Ectodermal cell (in vitro differentiated cells): ENCODE data around the gene GFRA4.

Experiments used
- H3K27ac ChIP-seq: 2 replicates; pipeline ENCODE4 v1.7.0; 2013; ENCODE audit warnings: mild to moderate bottlenecking, low read depth, low read length; ENCODE audit not compliant: insufficient read depth, poor library complexity, severe bottlenecking
- H3K27me3 ChIP-seq: 2 replicates; pipeline ENCODE4 v1.7.0; 2013; ENCODE audit warnings: mild to moderate bottlenecking, low read length; ENCODE audit not compliant: insufficient read depth, control insufficient read depth, poor library complexity, severe bottlenecking
- H3K36me3 ChIP-seq: one replicate; pipeline ENCODE4 v1.7.0; 2013; ENCODE audit warnings: low read length; ENCODE audit not compliant: control insufficient read depth, insufficient read depth
- H3K4me1 ChIP-seq: one replicate; pipeline ENCODE4 v1.7.0; 2013; ENCODE audit warnings: low read length; ENCODE audit not compliant: control insufficient read depth, insufficient read depth
- H3K4me3 ChIP-seq: 2 replicates; pipeline ENCODE4 v1.7.0; 2013; ENCODE audit warnings: low read depth, low read length, control low read depth; ENCODE audit not compliant: insufficient read depth
- H3K9me3 ChIP-seq: 2 replicates; pipeline ENCODE4 v1.7.0; 2013; ENCODE audit warnings: mild to moderate bottlenecking, low read length, moderate library complexity; ENCODE audit not compliant: control insufficient read depth
- WGBS, 2 experiments: methylation state at CpG; one replicate each; pipeline ENCODE4 v1.1.7; 2013; ENCODE audit warnings: missing lambda C conversion rate in 2 of 2; 5-methylcytosine and 5-hydroxymethylcytosine counted together

GFRA4 gene

GRCh38 chr20:3704087-3704486 is 40.9 kb upstream of the GFRA4 start:
- 88 to 89% methylated on average over 5 of the region's 5 CpGs for WGBS, 2 experiments
- Histone ChIP-seq H3K27ac (no peak overlapping the region), H3K36me3 (no peaks in the 10 kb centered on the region)

GRCh38 chr20:3702611-3703391 is 39.6 kb upstream of the GFRA4 start:
- no peaks in the 10 kb centered on the region for H3K4me1 ChIP-seq
- no peak overlapping the region for H3K27ac ChIP-seq
- 92 to 93% methylated on average over 8 of the region's 11 CpGs for WGBS, 2 experiments
- no peak overlapping the region for H3K4me3 ChIP-seq
- no peaks in the 10 kb centered on the region for H3K36me3 ChIP-seq
- H3K27me3 ChIP-seq, result no peaks in the 10 kb centered on the region
- no peaks in the 10 kb centered on the region for H3K9me3 ChIP-seq

More at GRCh38 chr20:3704087-3704486, 40.9 kb upstream of the GFRA4 start:
- Histone ChIP-seq H3K9me3 (no peaks in the 10 kb centered on the region), H3K27me3 (no peaks in the 10 kb centered on the region), H3K4me1 (no peaks in the 10 kb centered on the region), H3K4me3 (no peak overlapping the region)

- H3K27ac ChIP-seq, result no peak overlapping the region
- WGBS, 2 experiments, result 90 to 91% methylated on average over 13 of the region's 13 CpGs
- no peaks in the 10 kb centered on the region for H3K36me3 ChIP-seq
- H3K27me3 ChIP-seq, result no peaks in the 10 kb centered on the region
- H3K4me3 ChIP-seq, result no peak overlapping the region
- no peaks in the 10 kb centered on the region for H3K4me1 ChIP-seq
- H3K9me3 ChIP-seq, result no peaks in the 10 kb centered on the region
Observed at GRCh38 chr20:3701061-3701998, 38.1 kb upstream of the GFRA4 start.

DNA sequence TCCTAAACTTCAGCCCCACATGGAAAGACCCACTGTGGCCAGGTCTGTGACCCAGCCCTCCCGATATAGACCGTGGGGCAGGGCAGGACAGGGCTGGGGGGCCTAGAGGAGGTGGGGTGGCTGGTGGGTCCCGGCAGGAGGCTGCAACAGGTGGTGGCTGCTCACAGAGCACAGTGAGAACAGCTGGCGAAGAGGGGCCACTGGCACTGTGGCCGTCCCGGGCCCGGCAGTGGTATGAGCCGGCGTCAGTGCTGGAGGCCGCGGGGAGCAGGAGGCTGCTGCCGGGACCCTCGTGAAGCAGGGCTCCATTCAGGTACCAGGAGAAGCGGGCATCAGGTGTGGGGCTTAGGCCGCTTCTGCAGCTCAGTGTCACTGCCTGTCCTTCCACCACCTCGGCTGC is 35.8 kb upstream of the GFRA4 start:
- no peak overlapping the region for H3K27ac ChIP-seq
- no peaks in the 10 kb centered on the region for H3K27me3 ChIP-seq
- WGBS, 2 experiments, result 86 to 90% methylated on average over 16 of the region's 16 CpGs
- no peak overlapping the region for H3K4me3 ChIP-seq
- H3K36me3 ChIP-seq, result no peaks in the 10 kb centered on the region
- no peaks in the 10 kb centered on the region for H3K9me3 ChIP-seq
- no peaks in the 10 kb centered on the region for H3K4me1 ChIP-seq

- H3K4me1 ChIP-seq, result no peaks in the 10 kb centered on the region
- no peaks in the 10 kb centered on the region for H3K36me3 ChIP-seq
- no peaks in the 10 kb centered on the region for H3K9me3 ChIP-seq
- no peaks in the 10 kb centered on the region for H3K27me3 ChIP-seq
- H3K27ac ChIP-seq, result no peak overlapping the region
- H3K4me3 ChIP-seq, result no peak overlapping the region
- WGBS, 2 experiments, result 94% methylated on average over 6 of the region's 6 CpGs
Observed at GRCh38 chr20:3698591-3699001, 35.4 kb upstream of the GFRA4 start.

DNA sequence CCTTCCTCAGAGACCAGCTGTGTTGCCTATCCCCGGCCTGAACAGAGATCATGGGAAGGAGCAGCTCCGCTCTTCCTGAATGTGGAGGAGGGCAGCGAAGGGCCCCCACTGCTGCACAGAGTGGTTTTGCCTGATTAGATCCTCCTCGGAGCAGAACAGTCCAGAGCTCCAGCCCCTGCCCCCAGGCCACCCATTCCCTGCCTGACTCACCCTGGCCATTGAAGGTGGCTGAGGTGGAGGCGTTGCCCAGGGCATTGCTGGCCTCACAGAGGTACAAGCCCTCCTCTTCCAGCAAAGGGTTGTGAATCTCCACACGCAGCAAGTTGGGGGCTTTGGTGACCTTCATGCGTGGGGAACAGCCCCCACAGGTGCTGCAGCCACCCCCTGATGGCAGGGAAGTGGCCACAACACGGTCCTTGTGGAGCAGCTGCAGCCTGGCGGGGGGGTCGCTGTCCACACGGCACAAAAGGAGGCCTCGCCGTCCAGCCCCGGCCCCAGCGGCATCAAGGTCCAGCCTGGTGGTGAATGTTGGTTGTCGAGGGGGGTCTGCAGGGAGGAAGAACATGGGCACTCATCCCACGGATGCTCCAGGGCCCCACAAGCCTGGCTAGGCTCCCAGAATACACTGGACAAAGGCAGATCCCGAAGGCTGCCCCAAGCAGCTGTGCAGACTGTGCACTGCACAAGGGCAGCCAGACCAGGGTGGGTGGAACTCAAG is 34.5 kb upstream of the GFRA4 start:
- Histone ChIP-seq H3K27me3 (no peaks in the 10 kb centered on the region), H3K27ac (no peak overlapping the region), H3K36me3 (no peaks in the 10 kb centered on the region), H3K4me1 (no peaks in the 10 kb centered on the region), H3K4me3 (no peak overlapping the region), H3K9me3 (no peaks in the 10 kb centered on the region)
- WGBS, 2 experiments, result 90 to 91% methylated on average over 18 of the region's 18 CpGs

DNA sequence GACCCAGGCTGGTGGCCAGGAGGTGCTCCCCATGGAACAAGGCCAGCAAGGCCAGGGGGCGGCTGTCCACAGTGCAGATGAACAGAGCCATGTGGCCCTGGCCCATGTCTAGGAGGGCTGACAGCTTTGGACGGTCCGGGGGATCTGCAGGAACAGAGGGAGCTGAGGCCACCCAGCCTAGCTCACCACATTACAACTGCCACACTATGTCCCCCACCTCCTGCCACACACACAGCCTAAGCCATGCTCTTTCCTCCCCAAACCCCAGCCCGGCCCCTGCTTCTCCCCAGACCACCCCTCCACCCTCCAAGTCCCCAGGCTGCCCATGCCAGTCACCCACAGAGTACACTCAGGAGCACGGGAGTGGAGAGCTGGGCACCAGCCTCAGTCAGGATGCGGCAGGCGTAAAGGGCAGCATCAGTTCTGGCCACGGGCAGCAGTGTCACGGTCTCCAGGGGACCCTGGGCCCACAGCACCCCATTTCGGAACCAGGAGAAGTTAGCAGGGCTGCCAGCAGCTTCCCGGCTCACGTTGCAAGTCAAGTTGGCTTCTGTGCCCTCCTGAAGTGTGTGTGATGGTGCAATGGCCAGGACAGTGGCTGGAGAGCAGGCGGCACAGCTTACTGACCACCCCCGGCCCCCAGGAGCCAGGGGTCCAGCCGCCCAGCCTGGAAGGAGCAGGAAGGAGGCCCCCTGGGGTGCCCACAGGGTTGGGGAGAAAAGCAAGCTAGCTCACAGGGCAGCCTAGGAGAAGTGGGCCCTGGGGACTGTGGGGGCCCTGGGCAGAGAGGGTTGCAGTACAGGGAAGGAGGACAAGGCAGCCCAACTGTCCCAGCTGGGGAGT is 33.8 kb upstream of the GFRA4 start:
- no peaks in the 10 kb centered on the region for H3K9me3 ChIP-seq
- no peaks in the 10 kb centered on the region for H3K27me3 ChIP-seq
- no peaks in the 10 kb centered on the region for H3K36me3 ChIP-seq
- no peak overlapping the region for H3K4me3 ChIP-seq
- H3K27ac ChIP-seq, result no peak overlapping the region
- WGBS, 2 experiments, result 93% methylated on average over 15 of the region's 15 CpGs
- no peaks in the 10 kb centered on the region for H3K4me1 ChIP-seq

DNA sequence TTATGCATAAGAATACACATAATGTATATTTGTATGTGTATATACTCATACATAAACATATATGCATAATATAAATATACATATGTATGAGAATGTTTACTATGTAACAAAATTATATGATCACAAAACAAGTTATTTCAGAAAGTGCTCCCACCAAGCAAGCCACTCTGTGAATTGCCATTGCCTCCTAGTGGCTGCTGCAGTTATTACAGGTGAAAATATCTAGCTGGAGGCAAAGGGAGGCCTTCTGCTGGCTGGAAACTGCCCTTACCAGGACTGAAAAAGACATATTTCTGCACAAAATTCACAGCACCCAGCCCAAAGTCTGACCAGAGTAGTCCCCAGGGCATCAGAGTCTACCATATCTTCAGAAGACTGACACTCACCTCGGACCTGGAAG is 33.0 kb upstream of the GFRA4 start:
- Histone ChIP-seq H3K27me3 (no peaks in the 10 kb centered on the region), H3K36me3 (no peaks in the 10 kb centered on the region), H3K4me3 (no peak overlapping the region), H3K27ac (no peak overlapping the region), H3K9me3 (no peaks in the 10 kb centered on the region), H3K4me1 (no peaks in the 10 kb centered on the region)
- 100% methylated on average over 1 of the region's 1 CpG for WGBS, 2 experiments

DNA sequence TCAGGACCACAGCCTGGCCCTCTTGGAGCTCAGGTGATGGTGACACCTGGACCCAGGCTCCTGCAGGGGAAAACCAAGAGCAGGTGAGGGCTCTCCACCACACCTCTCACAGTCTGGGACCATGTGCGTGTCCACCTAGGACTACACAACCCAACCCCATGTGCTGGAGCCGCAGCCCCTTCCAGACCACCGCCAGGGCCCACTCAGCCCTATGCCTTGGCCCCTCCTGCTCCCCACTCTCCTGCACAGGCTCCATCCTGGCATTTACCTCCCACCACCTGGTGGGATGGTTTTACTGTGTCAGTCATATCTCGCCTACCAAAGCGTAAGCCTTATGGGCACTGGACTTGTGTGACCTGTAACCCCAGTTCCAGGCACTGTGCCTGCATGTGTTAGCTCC is 31.7 kb upstream of the GFRA4 start:
- Histone ChIP-seq H3K27ac (no peak overlapping the region), H3K9me3 (no peaks in the 10 kb centered on the region), H3K4me3 (no peak overlapping the region), H3K36me3 (no peaks in the 10 kb centered on the region), H3K4me1 (no peaks in the 10 kb centered on the region), H3K27me3 (no peaks in the 10 kb centered on the region)
- 91 to 95% methylated on average over 5 of the region's 5 CpGs for WGBS, 2 experiments
